NCI-H82 treated with DMSO at 0.1 percent for 48 hours (cell line): Measurements from ENCODE around the gene IGFBP4.
"Not testable (repeated sequence)": the region's sequence is repeated elsewhere in the genome, so short reads cannot be mapped to it uniquely, and the experiment has no call there.

ENCODE experiments used
- DNase-seq: peaks from one replicate; lab custom pipeline; 2025; ENCODE audit not compliant: unreplicated experiment; lab: John Stamatoyannopoulos, UW

IGFBP4 gene

DNA sequence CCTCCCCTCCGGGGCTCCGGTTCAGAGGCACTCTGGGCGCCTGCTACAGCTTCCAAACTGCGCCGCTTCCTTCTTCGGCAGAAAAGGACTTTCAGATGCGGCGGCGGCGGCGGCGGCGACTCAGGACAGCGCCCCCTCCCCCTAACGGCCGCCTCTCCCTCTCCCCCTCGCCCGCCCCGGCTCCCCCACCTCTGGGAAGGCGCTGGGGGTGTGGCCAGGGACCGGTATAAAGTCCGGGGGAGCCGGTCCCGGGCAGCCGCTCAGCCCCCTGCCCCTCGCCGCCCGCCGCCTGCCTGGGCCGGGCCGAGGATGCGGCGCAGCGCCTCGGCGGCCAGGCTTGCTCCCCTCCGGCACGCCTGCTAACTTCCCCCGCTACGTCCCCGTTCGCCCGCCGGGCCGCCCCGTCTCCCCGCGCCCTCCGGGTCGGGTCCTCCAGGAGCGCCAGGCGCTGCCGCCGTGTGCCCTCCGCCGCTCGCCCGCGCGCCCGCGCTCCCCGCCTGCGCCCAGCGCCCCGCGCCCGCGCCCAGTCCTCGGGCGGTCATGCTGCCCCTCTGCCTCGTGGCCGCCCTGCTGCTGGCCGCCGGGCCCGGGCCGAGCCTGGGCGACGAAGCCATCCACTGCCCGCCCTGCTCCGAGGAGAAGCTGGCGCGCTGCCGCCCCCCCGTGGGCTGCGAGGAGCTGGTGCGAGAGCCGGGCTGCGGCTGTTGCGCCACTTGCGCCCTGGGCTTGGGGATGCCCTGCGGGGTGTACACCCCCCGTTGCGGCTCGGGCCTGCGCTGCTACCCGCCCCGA, at the start of gene IGFBP4:
Gene IGFBP4 (plus strand): TSS at position 255 of the 792 bp plus-strand sequence. CDS start 286 bp downstream, at position 541.
- DNase-seq: peak; percentile 11

DNA sequence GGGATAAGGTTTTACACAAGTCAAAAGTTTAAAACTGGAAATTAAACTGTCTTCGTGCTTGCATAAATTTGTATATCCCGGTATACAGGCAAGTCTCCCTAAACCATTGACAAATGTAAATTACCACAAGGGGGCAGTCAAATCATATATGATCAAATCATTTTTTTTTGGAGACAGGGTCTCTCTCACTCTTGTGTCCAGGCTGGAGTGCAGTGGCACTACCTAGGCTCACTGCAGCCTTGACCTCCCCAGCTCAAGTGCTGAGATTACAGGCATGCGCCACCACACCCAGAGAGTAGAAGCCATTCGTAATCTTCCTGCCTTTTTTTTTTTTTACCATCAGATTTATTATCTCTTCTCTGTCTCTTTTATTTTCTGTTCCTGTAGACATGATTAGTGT, 44.1 kb upstream of the IGFBP4 start:
- DNase-seq: peak; percentile 30

DNA sequence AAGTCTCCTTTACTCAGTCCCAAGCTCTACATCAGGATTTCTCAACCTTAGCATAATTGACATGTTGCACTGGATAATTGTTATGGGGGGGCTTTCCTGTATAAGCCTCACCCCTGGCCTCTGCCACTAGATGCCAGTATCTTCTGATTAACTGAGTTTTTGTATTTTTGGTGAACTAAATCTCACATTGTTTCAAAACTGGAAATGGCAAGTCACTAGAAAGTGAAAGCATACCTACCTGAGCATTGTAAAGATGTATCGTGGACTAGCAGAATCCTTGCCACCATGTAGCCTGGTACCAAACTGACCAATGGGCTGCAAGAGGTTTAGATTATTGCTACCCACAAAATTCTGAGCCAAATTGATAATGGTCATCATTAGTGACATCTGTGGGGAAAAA, 40.6 kb upstream of the IGFBP4 start:
- no peak for DNase-seq

DNA sequence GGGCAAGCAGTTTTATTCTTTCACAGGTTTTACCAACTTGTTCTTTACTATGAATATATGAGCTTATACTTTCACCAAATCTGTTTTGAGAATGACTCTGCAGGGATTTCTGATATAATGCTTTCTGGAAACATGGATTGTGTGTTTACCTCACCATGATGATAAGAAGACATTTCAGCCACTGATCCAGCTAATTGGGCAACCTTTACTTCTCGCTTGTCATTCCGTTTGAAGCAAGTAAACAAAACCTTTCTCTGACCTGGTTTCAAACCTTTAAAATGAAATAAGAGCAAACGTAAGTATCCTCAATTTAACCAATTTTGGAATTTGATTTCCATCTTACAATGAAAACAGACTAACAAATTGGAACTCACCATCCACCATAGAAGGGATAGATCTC, 39.2 kb upstream of the IGFBP4 start:
- DNase-seq: no peak

DNA sequence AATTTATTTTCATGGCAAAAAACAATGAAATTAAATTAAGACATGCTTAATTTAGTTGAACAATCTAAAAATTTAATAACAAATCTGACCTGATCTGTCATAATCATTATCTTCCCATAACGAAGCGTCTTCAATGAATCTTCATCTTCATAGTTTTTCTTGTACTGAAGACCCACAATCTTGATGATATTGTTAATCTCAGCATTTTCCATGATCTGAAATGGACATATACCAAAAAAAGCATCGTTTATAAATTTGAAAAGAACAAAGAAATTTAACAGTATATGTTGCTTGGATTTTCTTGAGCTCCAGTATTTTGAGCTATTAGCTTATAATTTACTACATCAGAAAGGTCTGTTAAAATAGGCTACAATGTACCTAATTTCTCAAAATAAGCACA, 35.8 kb upstream of the IGFBP4 start:
- no peak for DNase-seq

DNA sequence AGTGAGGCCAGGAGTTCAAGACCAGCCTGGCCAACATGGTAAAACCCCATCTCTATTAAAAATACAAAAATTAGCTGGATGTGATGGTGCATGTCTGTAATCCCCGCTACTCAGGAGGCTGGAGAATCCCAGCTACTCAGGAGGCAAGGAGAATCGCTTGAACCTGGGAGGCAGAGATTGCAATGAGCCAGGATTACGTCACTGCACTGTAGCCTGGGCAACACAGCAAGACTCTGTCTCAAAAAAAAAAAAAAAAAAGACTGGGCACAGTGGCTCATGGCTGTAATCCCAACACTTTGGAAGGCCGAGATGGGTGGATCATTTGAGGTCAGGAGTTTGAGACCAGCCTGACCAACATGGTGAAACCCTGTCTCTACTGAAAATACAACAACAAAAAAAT, 33.7 kb upstream of the IGFBP4 start:
- not testable (repeated sequence) for DNase-seq

DNA sequence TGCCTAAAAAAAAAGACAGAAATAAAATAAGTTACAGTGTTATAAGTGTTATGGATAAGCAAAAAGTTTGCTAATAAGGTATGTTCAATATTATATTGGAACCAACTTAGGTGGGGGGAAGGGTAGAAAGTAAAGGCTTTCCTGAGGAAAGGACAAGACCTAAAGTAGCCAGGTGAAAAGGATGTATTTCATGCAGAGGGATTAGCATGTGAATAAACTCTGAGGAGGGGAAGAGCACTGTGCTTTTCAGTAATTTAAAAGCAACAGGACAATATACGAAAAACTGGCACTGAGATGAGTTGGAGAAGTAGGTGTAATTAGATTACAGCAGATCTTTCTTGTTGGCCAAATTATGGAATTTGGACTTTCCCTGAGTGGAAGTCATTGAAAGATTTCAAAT, 33.2 kb upstream of the IGFBP4 start:
- DNase-seq: no peak

DNA sequence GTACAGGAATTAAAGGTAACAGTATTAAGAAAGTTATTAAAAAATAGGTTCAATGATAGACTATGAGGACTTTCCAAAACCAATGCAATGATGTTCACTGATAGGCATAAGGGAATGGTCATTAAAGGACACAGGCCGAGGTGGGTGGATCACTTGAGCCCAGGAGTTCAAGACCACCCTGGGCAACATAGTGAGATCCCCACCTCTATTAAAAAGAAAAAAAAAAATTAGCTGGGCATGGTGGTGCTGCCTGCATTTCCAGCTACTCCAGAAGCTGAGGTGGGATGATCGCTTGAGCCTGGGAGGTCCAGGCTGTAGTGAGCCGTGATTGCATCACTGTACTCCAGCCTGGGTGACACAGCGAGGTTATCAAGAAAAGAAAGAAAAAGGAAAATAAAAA, 31.4 kb upstream of the IGFBP4 start:
- no peak for DNase-seq

DNA sequence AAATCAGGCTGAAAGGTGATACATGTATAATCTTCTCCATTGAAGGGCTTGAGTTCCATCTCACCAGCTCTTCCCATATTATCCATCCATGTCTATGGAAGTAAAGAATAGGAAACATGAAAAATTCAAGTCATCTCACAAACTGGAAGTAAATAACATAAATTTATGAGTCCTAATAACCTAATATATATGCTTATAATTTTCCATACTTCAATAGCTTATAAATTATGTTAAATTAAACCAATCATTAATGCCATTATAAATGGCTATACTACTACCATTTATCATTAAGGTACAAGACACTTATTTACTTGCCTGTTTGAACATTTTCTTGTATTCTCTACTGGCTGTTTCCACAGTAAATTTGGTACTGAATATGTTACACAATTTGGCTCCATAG, 30.4 kb upstream of the IGFBP4 start:
- no peak for DNase-seq

DNA sequence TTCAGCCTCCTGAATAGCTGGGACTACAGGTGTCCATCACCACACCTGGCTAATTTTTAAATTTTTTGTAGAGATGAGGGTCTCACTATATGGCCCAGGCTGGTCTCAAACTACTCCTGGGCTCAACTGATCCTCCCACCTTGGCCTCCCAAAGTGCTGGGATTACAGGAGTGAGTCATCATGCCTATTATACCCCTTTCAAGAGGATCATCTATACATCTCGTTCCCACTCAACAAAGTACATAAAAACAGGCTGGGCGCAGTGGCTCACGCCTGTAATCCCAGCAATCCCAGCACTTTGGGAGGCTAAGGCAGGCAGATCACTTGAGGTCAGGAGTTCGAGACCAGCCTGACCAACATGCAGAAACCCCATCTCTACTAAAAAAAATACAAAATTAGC, 28.9 kb upstream of the IGFBP4 start:
- not testable (repeated sequence) for DNase-seq

DNA sequence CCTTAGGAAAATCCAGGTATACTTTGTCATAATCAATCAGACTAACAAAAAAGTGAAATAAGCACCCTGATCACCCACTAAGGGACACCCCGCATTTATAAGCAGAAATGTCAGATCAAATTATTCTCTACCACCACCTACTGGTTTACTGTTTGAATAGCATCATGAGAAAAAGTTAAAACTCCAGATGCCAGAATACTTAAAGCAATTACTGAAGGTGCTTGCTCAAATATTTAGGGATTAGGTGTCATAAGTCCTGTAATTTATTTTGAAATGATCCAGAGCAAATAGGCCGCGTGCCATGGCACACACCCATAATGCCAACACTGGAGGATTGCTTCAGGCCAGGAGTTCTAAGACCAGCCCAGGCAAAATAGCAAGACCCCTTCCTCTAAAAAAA, 27.9 kb upstream of the IGFBP4 start:
- DNase-seq: peak; percentile 46

DNA sequence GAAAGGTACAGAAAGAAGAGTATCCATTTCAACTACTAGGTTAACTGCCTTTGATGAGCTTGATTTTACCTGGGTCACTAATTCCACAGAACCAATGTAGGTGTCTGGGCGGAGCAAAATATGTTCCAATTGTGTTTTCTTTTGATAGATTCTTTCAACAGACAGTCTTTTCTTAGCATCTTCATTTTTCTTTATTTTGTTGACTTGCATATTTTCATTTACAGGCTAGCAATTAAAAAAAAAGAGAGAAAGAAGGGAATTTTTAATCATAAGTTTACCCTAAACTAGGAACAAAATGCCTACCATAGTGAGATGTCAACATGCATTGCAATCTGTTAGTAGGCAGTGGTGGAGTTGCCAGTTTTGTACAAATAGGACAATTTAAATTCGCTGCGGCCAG, 26.6 kb upstream of the IGFBP4 start:
- no peak for DNase-seq

DNA sequence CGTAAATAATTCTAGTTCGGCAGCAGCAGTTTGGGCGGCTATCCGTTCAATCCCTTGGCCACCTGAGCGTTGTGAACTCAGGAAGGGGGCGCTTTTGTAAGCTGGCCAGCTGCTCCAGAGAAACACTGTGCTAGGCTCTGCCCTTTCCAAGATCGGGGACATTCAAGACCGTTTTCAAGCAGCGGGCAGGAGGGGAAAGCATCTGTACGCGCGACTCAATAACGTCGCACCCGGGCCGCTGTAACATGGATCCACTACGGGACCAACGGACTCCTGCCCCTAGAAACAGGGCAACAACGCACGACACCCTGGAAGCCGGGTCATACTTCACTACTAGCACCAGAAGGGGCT, 26.0 kb upstream of the IGFBP4 start:
- DNase-seq: peak; percentile 21

DNA sequence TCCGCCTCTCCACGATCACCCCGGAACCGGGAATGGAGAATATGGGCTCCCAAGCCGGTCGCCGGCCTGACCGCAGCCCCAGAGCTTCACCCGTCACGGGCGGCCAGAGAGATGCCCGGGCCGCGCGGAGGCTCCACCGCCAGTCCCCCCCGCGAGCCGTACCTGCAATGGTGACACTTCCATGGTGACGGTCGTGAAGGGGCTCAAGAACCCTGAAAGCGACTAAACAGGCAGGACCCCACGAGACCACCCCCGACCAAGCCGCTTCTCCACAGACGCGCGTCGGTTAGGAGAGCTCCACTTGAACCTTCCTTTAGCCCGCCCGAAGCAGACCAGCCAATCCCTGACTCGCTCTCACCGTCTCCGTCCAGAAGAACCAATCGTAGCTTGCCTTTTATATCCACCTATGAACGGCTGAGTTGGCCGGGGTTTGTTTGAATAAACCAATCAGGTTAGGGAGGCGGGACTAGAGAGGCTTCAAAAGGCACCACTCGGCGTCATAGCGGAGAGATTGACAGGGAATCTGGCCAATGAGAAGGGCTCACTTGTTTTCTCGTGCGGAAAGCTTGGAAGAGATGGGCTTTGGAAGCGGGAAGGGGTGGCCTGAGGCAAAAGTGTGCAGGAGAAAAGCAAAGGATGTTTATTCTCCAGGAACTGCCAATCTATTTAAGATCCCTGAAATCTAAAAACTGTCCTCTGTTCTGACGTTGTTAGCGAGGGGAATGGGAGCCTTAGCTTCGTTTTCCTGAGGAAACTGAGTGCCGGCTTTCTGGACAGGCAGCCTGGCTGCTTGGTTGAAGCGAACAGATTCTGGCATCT, 25.4 kb upstream of the IGFBP4 start, which contains the start of gene TOP2A:
Gene TOP2A (minus strand): TSS at position 288 of the 819 bp plus-strand sequence. CDS start 105 bp downstream, at position 183.
- peak; percentile 100 for DNase-seq

DNA sequence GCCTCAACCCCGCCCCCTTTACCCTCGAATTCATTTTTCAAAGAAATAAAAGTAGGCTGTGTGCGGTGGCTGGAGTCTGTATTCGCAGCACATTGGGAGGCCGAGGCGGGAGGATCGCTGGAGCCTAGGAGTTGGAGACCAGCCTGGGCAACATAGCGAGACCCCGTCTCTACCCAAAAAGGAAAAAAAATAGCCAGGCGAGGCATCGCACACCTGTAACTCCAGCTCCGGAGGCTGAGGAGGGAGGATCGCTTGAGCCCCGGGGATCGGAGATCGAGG, 24.9 kb upstream of the IGFBP4 start:
- DNase-seq: no peak

DNA sequence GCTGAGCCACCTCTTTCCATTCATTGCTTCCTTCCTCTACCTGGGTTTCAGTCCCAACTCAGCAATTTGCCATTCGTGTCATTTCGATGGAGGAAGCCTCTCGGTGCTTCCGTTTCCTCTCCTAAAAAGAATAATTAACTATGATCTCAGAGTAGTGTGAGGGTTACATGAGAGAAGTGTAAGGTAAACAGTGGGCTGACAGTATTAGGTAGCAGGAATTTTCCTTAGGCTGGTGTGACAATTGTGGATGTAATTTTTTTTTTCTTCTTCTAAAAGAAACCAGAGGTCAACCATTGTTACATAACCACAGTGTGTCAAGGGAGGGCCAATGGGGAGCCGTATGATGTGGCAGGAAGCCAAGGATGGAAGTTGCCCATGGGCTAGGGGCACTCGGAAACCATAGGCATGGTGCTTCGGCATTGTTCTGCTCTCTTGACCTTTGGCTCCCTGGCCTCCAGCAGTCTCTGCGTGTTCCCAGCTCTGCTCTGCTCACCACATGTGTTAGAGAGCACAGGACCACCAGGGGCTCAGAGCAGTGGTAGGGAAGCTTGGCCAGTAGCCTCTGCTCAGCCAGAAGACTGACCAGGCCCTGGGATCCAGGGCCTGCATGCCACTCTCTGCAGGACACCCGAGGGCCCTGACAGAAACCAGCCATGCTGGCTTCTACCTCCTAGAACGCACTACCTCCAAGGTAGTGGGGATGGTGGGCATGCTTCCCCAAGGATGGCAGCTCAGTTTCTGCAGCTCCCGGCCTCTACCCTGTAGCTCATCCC, 23.5 kb upstream of the IGFBP4 start:
- DNase-seq: no peak

DNA sequence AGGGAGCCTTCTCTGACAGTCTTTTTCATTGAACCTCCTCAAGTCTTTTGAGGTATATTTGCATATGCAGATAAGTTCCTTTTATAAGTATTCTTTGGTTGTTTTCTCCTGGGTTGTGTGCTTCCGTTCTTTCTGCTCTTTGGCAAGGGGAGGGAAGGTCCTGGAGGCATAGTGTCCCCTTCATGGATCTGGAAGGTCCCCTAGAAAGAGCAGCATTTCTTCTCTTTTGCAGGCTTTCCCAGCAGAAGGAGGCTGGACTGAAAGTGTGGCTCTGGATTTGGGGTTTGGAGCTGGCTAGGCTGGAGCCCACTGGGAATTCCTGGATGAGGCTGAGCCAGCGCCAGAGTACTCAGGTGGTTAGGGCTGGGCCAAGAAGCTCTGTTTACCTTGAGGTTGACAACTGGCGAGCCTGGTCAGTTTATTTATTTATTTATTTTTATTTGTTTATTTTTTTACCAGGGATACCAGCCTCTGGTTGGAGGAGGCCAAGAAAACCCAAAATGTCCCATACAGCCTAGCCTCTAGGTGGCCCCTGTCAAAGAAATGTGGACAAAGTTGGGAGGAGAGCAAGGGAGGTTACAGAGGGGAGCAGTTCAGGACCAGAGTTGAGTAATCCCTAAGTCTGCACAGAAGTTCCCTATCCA, 20.1 kb upstream of the IGFBP4 start:
- DNase-seq: no peak

DNA sequence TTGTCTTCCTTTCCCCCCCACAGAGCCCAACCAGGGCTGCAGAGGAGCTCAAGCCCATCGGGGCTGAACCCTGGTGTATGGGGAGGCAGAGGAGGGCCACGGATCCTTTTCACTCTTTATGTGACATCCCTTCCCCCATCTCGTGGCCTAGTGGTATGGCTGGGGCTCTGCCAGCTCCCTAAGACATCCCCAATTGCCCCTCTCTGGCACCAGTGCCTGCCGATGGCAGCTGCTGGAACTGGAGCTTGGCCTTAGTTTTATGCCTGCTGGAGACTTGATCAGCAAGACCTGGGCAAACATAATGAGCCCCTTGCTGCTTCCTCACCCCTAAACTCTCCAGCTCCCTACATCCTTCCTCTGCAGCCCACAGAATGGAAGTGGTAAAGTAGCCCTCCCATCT, 17.5 kb upstream of the IGFBP4 start:
- no peak for DNase-seq

DNA sequence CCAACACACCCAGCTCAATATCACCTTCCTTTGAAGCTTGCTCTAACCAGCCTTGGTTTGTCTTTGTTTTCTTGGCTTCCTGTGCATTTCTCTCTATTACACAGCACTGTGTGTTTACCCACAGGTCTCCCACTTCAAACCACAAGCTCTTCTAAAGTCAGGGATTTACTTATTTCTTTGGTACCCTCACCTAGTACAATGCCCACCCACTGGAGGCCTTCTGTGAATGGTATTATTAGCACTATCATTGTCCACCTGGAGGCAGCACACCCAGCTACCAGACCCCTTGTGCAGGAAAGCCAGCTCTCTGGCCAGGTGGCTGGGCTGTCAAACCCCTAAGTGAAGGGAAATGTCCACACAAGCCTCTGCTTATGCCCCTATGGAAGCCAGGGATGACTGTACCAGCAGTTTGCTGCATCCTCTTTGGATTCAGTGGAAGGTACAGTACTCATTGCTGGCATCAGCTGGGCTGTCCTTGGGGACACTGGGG, 16.2 kb upstream of the IGFBP4 start:
- DNase-seq: no peak

DNA sequence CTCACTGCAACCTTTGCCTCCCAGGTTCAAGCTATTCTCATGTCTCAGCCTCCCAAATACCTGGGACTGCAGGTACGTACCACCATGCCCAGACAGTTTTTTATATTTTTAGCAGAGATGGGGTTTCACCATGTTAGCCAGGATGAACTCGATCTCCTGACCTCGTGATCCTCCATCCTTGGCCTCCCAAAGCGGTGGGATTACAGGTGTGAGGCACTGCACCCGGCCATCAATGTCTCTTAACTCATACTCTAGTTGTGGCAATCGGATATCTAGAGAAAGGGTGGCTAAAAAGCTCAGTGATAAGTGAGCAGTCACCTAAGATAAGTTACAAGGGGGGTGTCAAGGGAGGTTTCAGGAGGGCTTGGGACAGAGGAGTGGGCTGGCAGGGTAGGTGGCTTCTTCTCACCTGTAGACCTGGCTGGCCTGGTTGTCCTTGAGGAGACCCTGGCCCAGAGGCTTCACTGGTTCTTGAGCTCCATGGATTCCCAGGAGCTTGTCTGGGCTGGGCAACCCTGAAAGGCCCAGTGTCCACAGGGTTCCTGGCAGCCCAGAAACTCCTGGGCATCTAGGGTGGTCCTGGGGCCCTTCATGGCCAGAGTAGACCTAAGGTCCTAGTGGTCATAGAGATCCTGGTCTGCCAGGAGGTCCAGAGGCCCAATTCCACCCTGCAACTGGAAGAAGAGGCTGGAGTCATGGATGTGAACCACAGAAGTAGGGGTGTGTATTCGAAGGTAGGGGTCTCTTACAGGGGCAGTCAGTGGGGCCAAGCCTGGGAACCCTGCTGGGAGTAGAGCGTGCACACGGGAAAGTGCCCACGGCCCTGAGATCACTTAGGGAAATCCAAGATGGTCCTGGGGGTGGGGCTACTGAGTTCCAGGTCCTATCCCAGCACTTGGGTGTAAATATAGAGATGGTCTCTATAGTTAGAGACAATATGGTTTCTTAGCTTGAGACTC, 12.7 kb upstream of the IGFBP4 start:
- DNase-seq: no peak
